ENCODE data around the gene ETS1. TPM values are rescaled to one million over a fixed set of nuclear protein-coding genes. Genes with fewer than 3 reads are reported as not detected.
A peak's percentile ranks its signal among the peaks of the same experiment; 100 is the strongest.

ETS1 gene
- total and polyA plus RNA-seq, 2 experiments from 2014 or later, result 25.6 to 52.6 TPM

GRCh38 chr11:128576555-128576954, 10.8 kb downstream of the ETS1 start:
- H3K4me3 Mint-ChIP-seq, result no peak overlapping the region; the same call in 2 of the 3 replicates
- H3K27me3 ChIP-seq (ENCODE audit: insufficient read depth), result no peaks in the 10 kb centered on the region
- peak; percentile 56 for DNase-seq (ENCODE audit: low spot score)
- H3F3A ChIP-seq (replicated peaks; ENCODE audit: low read depth), result no peaks in the 10 kb centered on the region
- TF ChIP-seq STAT1 (IDR thresholded peaks at IDR 0.05; ENCODE audit: unreplicated experiment) (no peak), POLR2AphosphoS5 (IDR thresholded peaks at IDR 0.05; ENCODE audit: low read depth) (no peak), ZNF114 (CRISPR knock-in tag; IDR thresholded peaks at IDR 0.05) (no peak), ETS1 (IDR thresholded peaks at IDR 0.05) (no peak), CREB1 (CRISPR knock-in tag; IDR thresholded peaks at IDR 0.05; ENCODE audit: low read depth) (no peak), ZNF462 (CRISPR knock-in tag; IDR thresholded peaks at IDR 0.05) (no peak), JUNB (IDR thresholded peaks at IDR 0.05; ENCODE audit: unreplicated experiment) (no peak), CTCF (conservative IDR thresholded peaks at IDR 0.05; ENCODE audit: low read depth in 2 of 2) (no peak), EZH2 (IDR thresholded peaks at IDR 0.05; ENCODE audit: low read depth, unreplicated experiment) (no peak), NANOG (IDR thresholded peaks at IDR 0.05; ENCODE audit: borderline replicate concordance) (no peak), REST (IDR thresholded peaks at IDR 0.05; ENCODE audit: unreplicated experiment) (no peak), EZH2phosphoT487 (IDR thresholded peaks at IDR 0.05; ENCODE audit: unreplicated experiment) (no peak), ZNF331 (CRISPR knock-in tag; IDR thresholded peaks at IDR 0.05; ENCODE audit: low read depth) (no peak)
- peaks cover 81% of the 10 kb centered on the region for H3K4me1 Mint-ChIP-seq
- no peaks in the 10 kb centered on the region for H3K9me2 ChIP-seq (ENCODE audit: insufficient read depth)
- peak overlapping the region; percentile 10 for H3K27ac Mint-ChIP-seq
- peak overlapping the region; percentile 15; the same call in 1 of the 2 replicates for H3K27ac ChIP-seq (ENCODE audit: low read depth)
- H3K79me2 ChIP-seq (replicated peaks; ENCODE audit: insufficient read depth), result peaks cover 88% of the 10 kb centered on the region
- peak overlapping the region; percentile 64 for H3K4me2 ChIP-seq
- peaks cover 3% of the 10 kb centered on the region for H3K27me3 Mint-ChIP-seq (ENCODE audit: insufficient read depth, low read depth, poor library complexity)
- H2AFZ ChIP-seq, result no peak overlapping the region
- ATAC-seq, result peak; percentile 81
- no peaks in the 10 kb centered on the region for H4K20me1 ChIP-seq (replicated peaks; ENCODE audit: insufficient read depth)
- no peaks in the 10 kb centered on the region for H3K9me3 Mint-ChIP-seq
- H3K4me3 ChIP-seq, result no peak overlapping the region
- peaks cover 72% of the 10 kb centered on the region for H3K4me1 ChIP-seq (ENCODE audit: insufficient read depth)
- no peaks in the 10 kb centered on the region for H3K36me3 ChIP-seq (ENCODE audit: insufficient read depth)
- peaks cover 9% of the 10 kb centered on the region; the same call in 2 of the 3 replicates for H3K36me3 Mint-ChIP-seq (ENCODE audit: low read depth)
